Left hindlimb (tissue), 1 donor: ENCODE measurements around the gene NDUFAF8.
"Not testable (repeated sequence)": the region's sequence is repeated elsewhere in the genome, so short reads cannot be mapped to it uniquely, and the experiment has no call there.

ENCODE experiments used
- DNase-seq: peaks from one replicate; pipeline ENCODE4 v3.0.0-alpha.2; 2018

Gene NDUFAF8

DNA sequence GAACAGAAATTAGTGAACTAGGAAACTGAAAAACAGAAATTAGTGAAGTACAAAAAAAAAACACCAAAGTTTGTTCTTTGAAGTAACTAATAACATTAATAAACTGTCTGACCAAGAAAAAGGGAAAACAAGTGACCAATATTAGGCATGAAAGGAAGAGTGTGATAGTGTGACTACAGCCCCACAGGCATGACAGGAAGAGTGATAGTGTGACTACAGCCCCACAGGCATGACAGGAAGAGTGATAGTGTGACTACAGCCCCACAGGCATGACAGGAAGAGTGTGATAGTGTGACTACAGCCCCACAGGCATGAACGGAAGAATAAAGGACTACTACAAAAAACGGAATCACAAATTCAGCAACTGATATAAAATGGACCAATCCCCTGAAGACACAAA lies 11.5 kb upstream of the NDUFAF8 start:
- DNase-seq = not testable (repeated sequence)

GRCh38 chr17:81228420-81228819 lies 10.7 kb upstream of the NDUFAF8 start:
- DNase-seq = no peak

DNA sequence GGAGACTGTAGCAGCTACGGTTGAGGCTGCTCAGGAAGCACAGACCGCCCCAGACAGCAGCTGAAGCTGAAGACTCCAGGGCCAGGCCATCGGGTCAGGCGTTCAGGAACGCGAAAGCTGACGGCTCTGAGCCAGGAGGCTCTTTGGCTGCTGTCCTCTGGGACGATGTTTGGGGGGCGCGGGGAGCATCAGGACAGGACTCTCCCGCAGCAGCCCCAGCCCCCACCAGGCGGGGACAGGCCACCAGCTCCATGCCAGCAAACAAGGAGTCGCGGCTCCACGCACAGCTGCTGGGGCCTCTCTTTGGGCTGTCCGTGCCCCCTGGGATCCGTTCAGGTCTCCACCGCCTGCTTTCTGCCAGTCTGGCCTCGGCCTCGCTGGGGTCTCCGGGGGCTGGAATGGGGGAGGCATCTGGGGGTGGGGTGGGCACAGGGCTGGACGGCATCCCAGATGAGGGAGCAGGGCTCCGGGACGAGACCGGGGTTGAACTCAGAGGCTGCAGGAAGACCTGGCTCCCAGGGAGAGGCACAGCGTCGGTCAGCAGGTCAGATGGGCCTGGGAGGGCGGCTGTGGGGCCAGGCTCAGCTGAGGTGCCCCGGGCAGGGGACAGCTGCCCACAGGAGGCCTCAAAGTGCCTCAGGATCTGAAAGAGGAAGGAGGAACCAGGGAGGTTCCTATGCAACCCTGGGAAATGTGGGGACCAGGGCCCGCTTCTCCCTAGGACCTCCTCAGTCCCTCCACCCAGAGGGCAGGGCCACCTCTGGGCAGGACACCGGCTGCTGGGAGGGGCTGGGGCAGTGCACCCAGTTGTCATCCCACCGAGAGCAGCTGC lies 10.1 kb upstream of the NDUFAF8 start:
- no peak for DNase-seq

- no peak for DNase-seq
Measured at GRCh38 chr17:81229666-81229920, 9.5 kb upstream of the NDUFAF8 start.

DNA sequence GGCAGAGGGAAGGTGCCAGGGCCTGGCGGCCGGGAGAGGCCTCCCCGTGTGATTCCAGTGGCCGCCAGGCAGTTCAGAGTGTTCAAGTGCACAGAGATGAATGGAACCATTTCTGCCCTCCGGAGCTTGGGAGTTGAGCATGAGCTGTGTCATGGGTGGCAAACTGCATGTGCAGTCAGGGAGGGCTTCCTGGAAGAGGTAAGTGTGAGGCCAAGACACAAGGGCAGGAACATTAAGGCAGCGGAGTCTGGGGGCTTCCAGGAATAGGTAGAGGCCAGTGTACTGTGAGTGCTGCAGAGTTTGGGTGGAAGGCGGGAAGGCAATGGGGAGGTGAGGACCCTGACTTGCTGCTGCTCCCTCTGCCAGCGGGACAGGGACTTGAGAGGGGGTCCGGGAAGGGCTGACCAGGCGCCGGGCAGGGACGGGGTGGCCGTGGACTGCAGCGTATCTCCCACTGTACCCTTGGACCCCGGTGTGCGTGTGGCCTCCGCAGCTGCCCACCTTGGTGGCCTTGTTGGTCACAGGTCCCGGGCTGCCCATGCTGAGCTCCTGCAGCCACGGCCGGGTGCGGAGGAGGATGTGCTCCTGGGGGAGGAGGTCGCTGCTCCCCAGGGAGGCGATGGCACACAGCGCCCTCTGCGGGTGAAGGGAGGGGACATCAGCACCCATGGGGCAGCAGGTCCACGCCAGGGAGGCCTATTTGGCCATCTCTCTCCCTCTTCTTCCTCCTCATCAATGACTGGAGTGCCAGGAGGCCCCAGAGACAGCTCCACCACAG lies 8.9 kb upstream of the NDUFAF8 start:
- DNase-seq = no peak

DNA sequence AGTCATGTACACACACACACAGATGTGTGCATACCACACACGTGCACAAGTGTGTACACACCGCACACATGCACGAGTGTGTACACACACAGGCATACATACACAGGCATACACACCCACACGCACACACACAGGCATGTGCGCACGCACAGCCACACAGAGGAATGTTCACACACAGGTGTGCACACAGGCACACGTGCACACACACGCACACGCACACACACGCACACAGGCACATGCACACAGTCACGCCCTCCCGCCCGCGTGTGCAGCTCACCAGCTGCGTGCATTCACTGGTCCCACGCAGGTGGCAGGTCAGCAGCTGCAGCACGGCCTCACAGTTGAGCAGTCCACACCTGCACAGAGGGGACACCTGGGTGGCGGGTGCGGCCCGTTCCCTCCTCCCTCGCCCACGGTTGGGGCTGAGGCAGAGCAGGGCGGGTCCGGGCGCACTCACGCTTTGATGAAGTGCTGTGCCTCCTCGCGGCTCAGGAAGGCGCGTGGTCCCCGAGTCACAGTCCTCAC lies 7.9 kb upstream of the NDUFAF8 start:
- DNase-seq = no peak

GRCh38 chr17:81231766-81232581 lies 7.1 kb upstream of the NDUFAF8 start:
- DNase-seq = no peak

GRCh38 chr17:81232616-81233241 lies 6.4 kb upstream of the NDUFAF8 start:
- no peak for DNase-seq

DNA sequence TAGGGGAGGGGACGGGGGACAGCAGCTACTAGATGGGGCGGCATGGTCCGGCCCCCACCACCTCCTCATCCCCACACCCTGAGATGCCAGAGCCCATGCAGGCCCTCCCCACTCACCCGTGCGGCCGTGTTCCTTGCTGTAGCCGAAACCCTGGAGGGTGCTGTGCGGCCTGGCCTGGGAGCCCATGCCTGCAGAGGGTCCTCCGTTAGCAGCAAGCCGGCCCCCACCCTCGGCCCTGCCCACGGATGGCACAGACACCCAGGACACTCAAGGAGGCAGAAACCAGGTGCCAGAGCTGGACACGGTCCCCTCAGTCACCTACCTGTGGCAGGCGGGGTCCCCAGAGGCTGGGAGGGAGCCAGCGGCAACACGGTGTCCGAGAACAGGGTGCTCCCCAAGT lies 5.8 kb upstream of the NDUFAF8 start:
- DNase-seq = no peak

DNA sequence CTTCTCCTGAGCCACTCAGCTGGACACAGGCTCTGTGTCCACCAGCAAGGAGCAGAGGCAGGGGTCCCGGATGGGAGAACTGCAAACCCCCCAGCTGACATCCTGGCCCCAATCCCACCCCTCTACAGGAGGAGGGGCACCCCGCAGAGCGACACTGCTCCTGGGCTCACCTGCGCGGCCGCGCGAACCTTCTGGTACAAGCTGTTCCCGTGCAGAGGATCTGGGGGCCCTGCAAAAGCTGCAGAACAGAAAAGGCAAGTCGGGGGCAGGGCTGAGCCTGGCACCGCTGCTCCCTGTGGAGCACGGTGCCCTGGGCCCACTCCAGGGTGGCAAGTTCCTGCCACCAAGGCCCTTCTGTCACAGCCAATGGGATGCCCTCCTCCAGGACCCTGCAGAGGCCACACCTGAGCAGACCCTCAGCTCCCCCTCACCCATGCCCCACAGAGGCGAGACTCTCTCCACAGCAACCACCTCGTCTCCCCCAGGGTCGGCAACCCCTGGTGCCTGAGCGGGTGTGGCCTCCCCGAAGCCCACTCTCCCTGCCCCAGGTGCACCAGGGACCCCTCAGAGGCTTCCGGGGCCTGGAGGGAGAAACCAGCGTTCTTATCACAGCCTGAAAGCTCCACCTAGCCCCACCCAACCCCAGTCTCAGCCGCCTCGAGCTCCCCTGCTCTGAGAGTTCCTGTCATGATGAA lies 5.2 kb upstream of the NDUFAF8 start:
- DNase-seq = no peak

GRCh38 chr17:81234506-81234855 lies 4.6 kb upstream of the NDUFAF8 start:
- DNase-seq = no peak

DNA sequence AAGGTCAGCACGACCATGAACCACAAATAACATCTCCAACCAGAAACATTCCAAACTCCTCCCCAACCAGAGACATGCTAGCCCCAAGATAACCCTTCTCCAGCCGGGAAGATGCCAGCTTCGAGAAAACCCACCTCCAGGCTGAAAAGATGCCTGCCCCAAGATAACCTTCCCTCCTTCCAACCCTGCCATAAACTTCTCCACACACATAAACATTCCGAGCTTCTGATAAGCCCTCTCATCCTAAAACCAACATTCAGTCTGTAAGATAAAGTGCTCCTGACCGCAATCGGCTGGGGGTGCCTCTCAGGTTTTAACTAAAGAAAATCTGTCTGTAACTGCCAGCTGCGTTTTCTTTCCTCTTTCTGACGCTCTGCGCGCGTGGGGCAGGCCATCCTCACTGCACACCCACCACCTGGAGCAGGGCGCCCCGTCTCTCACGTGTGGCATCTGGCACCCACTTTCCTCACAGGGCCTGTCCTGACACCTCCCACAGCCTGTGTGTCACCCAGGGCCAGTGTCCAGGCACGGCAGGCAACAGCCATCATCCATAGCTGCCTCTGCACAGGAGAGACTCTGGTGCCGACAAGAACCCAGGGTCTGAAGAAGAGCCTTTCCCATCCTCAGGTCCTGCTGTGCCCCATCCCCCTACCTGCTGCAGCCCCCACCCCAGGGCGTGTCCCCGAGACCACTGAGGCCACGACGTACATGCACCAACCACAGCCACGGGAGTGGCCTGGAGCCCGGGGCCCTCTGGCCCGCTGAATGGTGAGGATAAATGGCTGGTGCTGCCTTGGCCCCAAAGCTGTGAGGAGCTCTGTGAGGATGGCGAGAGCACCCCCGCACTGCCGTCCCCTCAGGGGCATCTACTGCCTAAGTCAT lies 3.9 kb upstream of the NDUFAF8 start:
- no peak for DNase-seq

GRCh38 chr17:81235822-81236740 lies 3.0 kb upstream of the NDUFAF8 start:
- DNase-seq = no peak

DNA sequence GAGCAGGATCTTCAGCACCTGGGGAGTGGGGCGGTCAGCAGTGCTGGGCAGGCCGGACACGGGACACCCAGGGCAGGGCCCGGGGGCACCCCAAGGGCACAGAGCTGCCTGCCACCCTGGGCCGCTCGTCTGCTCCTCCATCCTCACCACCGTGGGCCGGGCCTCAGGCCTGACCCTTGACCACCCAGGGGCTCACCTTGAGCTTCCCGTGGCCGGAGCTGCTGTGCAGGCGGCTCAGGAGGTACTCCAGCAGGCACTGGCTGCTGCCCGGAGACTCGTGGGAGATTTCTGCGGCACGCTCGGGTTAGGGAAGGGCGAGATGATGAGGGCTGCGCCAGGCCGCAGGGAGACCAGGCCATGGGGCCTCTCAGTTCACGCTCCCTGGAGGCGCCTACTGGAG lies 2.3 kb upstream of the NDUFAF8 start:
- DNase-seq = no peak

DNA sequence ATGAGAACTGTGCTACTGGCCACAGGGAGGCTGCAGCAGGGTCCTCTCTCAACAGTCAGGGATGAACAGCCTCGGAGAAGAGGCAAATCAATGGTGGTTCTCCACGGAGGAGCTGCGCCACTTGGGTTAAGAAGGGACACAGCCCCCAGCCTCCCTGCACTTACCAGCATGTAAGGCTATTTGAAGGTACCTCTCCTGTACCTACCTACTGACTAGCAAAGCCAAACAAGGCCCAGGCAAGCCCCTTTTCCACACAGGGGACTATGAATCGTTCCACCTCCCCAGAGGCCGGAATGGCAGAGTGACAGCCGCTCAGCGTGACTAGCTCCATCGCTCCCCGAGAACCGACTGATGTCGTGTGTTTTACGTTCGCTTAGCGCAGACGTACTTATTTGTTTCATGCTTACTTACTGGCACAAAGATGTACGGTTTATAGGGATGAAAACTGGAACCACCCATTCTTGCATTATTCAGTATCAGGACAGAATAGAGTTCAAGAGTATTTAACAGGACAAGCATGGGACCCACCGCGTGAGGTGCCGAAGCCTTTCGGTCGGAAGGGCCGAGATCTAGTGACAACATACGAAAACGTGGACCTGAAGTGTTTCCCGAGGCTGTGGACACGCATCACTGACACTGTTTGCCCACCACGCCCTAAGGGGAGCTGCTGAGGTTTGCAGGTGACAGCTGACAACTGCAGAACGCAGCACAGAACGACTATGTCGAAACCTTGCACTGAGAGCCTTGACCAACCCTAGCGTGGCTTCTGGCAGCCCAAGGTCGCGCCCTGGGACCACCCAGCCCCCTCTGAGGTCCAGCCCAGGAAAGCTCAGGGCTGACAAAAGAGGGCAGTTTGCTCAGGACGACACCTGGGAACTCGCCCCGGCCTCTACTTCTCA lies 1.3 kb upstream of the NDUFAF8 start:
- DNase-seq = no peak

DNA sequence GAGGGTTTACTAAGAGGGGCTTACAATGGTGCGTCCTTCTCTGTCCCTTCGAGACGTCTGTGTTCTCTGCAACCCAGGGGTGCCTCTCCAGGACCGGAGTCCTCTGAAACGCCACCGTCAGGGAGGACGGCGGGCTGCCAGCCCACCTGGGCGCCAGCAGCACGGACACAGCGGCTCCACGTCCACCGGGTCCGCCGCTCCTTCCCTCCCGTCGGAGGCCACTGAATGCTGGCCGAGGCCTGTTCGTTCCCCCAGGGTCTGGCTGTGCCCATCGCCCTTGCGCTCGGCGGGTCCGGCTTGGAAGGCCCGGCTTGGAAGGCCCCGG lies 666 bp upstream of the NDUFAF8 start:
- no peak for DNase-seq

DNA sequence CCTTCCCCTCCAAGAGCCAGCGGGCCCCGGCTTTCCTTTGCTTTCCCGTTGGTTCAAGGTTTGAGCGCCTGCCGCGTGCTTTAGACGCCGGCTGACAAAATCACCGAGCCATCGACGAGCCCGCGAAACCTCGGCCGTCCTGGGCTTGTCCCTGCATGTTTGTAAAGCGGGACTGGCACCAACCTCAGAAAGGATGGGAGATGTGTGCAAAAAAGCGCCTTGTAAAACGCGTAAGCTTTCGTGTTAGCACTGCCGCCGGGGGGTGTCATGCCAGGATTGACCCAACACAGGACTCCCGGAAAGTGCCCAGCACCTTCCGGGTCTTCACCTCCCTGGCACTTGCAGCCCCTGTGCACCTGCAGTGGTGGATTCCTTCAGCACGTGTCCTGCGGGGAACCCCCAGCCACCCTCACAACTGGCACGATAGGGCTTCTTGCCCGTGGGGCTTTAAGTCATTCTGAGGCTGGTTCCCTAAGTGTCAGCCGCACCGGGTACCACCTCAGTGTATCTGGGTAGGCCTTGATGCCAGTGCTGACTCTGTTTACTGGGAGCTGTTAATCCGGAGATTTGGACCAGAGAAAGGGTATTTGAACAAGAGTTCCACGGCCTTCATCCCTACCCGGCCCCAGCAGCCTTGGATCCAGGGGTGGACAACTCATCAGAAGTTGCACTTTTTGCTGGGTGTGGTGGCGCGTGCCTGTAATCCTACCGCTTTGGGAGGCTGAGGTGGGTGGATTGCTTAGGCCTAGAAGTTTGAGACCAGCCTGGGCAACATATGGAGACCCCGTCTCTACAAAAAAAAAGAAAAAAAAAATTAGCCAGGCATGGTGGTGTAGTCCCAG lies 817 bp downstream of the NDUFAF8 start:
- DNase-seq = no peak

DNA sequence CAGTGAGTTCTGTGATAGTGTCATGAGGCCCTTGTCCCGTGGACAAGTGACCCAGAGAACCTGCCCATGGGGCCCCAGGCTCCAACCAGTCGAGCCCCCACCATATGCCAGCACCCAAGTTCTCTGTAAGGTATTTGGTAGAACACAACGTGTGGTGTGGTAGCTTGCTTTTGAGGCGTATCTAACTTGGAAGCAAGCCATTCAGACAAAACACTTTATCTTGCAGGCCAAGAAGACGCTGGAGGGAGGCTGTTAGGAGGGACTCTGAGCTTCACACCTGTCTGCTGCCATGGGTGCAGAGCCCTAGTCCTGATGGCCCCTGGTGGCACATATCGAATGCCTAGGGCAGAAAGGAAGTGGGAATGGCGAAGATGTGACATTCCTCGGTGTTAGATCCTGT lies 1.6 kb downstream of the NDUFAF8 start:
- DNase-seq = no peak
